Lower lobe of right lung (tissue), 2 donors: ENCODE data around the gene ACAD9. TPM values are rescaled to one million over a fixed set of nuclear protein-coding genes. Genes with fewer than 3 reads are reported as not detected.
A peak's percentile ranks its signal among the peaks of the same experiment; 100 is the strongest.

Source experiments
- ATAC-seq, 2 donors: fragments of 200-7000 bp; cut with Tn5 transposase; one replicate each; pipeline ENCODE4 v1.9.1; 2020 to 2022; ENCODE audit warnings: mild to moderate bottlenecking in 2 of 2, moderate library complexity in 2 of 2
- DNase-seq: peaks from one replicate; pipeline ENCODE4 v3.0.0-alpha.2; 2020
- H3K27ac ChIP-seq: fragments of 200-600 bp; one replicate; pipeline ENCODE4 v1.8.0; 2022
- H3K27me3 ChIP-seq: fragments of 200-600 bp; one replicate; pipeline ENCODE4 v1.8.0; 2022; ENCODE audit warnings: low read depth
- H3K36me3 ChIP-seq: fragments of 200-600 bp; one replicate; pipeline ENCODE4 v1.8.0; 2022; ENCODE audit warnings: mild to moderate bottlenecking
- H3K4me1 ChIP-seq: fragments of 200-600 bp; one replicate; pipeline ENCODE4 v1.8.0; 2022
- H3K4me3 ChIP-seq: fragments of 200-600 bp; one replicate; pipeline ENCODE4 v1.8.0; 2022; ENCODE audit warnings: mild to moderate bottlenecking
- H3K9me3 ChIP-seq: fragments of 200-600 bp; one replicate; pipeline ENCODE4 v1.8.0; 2022
- intact Hi-C: fragments of 100-400 bp; cut with DNase I; formaldehyde crosslinking; loops from one replicate; pipeline ENCODE4 v1.11.0; 2022
- total RNA-seq: library from RNA; stranded (reverse); fragmentation: NEBNext Ultra II Directional; extraction: Animal tissue kit (Norgen Biotek cat#: 25700); gene quantifications from one replicate; pipeline ENCODE4 v1.2.1, GENCODE V29; 2021
- TF ChIP-seq, protein P1 (sequence below): fragments of 200-600 bp; IDR thresholded peaks from one replicate; pipeline ENCODE4 v1.8.0; 2022; ENCODE audit warnings: antibody characterized with exemption, mild to moderate bottlenecking
- donor health status: DM: no; HTN: yes; CAD: no; lungs with severe emphysema.

The ACAD9 gene
- total RNA-seq, 1 donor from 2014 or later = 38.0 TPM

GRCh38 chr3:128908951-128909350, 29.5 kb downstream of the ACAD9 start:
- Histone ChIP-seq H3K4me3 (no peak overlapping the region), H3K36me3 (peaks cover 100% of the 10 kb centered on the region), H3K27me3 (no peaks in the 10 kb centered on the region), H3K4me1 (no peaks in the 10 kb centered on the region), H3K27ac (no peak overlapping the region), H3K9me3 (no peaks in the 10 kb centered on the region)
- intact Hi-C loops = no loop called here
- ATAC-seq (no peak), DNase-seq (no peak)
- TF ChIP-seq, protein P1, sequence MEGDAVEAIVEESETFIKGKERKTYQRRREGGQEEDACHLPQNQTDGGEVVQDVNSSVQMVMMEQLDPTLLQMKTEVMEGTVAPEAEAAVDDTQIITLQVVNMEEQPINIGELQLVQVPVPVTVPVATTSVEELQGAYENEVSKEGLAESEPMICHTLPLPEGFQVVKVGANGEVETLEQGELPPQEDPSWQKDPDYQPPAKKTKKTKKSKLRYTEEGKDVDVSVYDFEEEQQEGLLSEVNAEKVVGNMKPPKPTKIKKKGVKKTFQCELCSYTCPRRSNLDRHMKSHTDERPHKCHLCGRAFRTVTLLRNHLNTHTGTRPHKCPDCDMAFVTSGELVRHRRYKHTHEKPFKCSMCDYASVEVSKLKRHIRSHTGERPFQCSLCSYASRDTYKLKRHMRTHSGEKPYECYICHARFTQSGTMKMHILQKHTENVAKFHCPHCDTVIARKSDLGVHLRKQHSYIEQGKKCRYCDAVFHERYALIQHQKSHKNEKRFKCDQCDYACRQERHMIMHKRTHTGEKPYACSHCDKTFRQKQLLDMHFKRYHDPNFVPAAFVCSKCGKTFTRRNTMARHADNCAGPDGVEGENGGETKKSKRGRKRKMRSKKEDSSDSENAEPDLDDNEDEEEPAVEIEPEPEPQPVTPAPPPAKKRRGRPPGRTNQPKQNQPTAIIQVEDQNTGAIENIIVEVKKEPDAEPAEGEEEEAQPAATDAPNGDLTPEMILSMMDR = no peak

DNA sequence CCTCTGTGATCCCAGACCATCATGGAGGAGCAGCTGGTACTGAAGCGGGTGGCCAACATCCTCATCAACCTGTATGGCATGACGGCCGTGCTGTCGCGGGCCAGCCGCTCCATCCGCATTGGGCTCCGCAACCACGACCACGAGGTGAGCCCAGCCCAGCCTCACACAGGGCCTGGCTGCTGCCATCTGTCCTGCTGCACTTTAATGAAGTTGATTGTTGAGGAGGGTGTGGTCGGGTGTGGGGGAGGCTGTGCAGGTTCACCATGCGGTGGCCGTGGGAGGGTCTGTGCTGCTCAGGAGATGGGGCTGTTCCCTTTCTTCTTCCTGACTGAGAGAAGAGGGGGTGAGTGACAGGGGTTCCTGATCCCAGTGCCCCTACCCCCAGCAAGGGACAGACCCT, 30.6 kb downstream of the ACAD9 start:
- Histone ChIP-seq H3K27me3 (no peaks in the 10 kb centered on the region), H3K9me3 (no peaks in the 10 kb centered on the region), H3K36me3 (peaks cover 100% of the 10 kb centered on the region), H3K4me3 (no peak overlapping the region), H3K27ac (no peak overlapping the region), H3K4me1 (no peaks in the 10 kb centered on the region)
- no peak for ATAC-seq
- intact Hi-C loops = no loop called here
- DNase-seq = no peak
- TF ChIP-seq, protein P1 = no peak

DNA sequence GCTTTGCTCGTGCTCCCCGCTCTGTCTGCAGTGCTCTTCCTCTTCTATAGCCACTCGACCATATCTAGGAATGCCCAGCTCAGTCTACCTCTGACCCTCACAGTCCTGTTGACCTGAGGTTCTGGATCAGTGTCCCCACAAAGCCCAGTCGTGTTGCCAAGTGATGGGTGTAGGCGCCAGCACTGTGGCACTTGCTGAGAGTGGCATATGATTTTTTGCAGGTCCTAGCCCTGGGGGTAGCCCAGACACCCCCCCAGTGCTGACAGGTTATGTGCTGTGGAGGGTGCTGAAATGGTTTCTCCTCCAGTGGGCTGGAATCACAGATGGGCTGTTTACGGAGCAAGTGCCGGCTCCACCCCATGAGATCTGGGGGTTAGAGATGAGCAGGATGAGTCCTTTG, 32.5 kb downstream of the ACAD9 start:
- intact Hi-C loops = no loop called here
- H3K36me3 ChIP-seq = peaks cover 97% of the 10 kb centered on the region
- H3K9me3 ChIP-seq = no peaks in the 10 kb centered on the region
- no peak for ATAC-seq
- H3K27ac ChIP-seq = no peak overlapping the region
- H3K4me1 ChIP-seq = no peaks in the 10 kb centered on the region
- no peak overlapping the region for H3K4me3 ChIP-seq
- DNase-seq = no peak
- TF ChIP-seq, protein P1 = no peak
- H3K27me3 ChIP-seq = no peaks in the 10 kb centered on the region

DNA sequence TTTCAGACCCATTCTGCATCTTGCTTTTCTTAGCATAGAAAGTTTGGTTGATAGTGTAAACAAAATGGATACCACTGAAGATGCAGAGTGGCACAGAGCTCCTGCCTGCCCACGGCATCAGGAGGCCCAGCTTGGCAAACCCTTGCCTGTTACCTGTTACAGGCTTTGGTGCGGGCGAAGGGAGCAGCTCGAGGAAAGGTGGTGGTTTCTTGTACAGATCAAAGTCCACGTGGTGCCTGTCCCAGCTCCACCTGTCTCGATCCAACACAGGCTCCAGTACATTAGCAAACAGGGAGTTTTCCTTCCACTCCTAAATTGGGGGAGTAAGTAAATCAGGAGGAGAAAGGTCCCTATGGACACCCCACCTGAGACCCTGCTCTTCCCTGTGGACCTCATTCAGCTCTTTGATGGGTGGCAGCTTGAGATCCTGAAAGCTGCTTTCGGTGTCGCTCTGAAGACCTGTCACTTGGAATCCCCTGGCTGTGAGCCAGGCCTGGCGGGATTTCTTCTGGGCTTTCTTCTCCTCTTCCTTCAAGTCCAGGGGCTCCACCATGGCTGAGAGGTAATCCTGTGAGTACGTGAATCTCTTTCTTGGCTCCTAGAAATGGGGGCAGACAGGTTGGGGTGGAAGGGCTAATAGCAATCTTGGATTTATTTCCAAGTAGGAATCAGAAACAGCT, 35.7 kb downstream of the ACAD9 start:
- intact Hi-C loops = no loop called here
- Histone ChIP-seq H3K4me3 (no peak overlapping the region), H3K4me1 (no peaks in the 10 kb centered on the region), H3K36me3 (peaks cover 65% of the 10 kb centered on the region), H3K27me3 (no peaks in the 10 kb centered on the region), H3K27ac (no peak overlapping the region), H3K9me3 (no peaks in the 10 kb centered on the region)
- TF ChIP-seq, protein P1 = no peak
- no peak for ATAC-seq
- DNase-seq = no peak

DNA sequence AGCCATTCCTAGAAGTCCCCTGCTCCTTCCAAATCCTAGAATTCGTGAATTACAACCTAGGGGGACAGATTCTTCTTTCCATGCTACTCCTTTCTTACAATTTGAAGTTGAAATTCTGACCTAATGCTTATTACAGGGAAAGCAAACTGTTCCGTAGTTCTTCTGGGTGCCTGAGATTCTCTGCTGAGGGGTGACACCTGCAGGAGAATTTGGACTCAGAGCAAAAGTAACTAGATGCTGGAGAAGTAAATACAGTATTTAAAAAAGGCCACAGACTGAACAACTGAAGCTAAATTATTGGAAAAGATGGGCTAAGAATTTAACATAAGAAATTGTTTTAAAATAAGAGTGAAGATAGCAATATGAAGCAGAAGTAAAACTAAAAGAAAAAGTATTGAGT, 37.9 kb downstream of the ACAD9 start:
- H3K9me3 ChIP-seq = peaks cover 11% of the 10 kb centered on the region
- no peak overlapping the region for H3K27ac ChIP-seq
- peaks cover 43% of the 10 kb centered on the region for H3K36me3 ChIP-seq
- no peaks in the 10 kb centered on the region for H3K4me1 ChIP-seq
- intact Hi-C loops = no loop called here
- ATAC-seq (no peak), DNase-seq (no peak)
- no peak overlapping the region for H3K4me3 ChIP-seq
- TF ChIP-seq, protein P1 = peak; percentile 10
- H3K27me3 ChIP-seq = no peaks in the 10 kb centered on the region
